HCT116 (cell line): ENCODE data around the gene CHRNA4.

ENCODE experiments used
- JUND ChIP-seq: IDR thresholded peaks from 2 replicates; pipeline ENCODE4 v1.6.1; 2012
- POLR2A ChIP-seq: IDR thresholded peaks from 2 replicates; pipeline ENCODE4 v1.7.0; 2011; ENCODE audit warnings: borderline replicate concordance; ENCODE audit not compliant: insufficient read depth, insufficient read length; ENCODE audit errors: extremely low read depth

DNA sequence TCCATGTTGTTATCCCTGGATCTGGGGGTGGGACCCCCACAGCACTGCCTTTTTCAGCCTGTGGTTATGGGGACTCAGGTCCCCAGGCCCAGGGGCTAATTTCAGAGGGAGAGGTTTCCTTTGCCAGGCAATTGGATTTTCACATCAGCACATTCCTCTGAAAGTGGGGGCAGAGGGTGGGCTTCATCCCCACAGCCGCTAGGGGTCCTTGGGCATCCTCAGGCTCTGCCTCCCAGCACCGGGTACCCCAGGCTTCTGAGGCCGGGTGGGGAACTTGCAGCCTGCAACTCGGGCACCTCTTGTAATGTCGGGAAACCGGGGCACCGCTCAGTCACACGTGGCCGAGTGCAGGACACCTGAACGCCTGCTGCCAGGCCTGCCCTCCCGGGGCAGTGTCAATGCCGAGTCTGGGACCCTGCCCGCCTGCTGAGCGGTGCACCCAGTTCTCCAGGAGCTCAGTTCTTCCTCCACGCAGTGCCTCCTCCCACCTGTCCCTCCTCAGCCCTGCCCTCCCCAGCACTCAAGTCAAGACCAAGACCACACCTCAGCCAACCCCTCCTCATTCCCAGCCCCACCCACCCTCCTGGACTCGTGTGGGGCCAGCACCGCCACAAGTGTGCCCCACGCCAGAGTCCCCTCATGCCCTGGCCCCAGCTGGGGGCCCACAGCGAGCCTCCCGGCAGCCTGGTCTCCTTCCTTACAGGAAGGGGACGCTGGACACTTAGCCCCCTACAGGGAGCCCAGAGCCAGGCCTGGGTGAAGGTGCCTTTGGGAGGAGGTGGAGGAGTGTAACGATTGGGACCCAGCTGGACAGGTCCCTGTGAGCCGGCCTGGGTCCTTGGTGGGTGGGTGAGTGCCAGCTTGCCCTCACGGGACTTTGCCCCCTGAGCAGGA, 8.8 kb upstream of the CHRNA4 start:
- TF ChIP-seq JUND (no peak), POLR2A (no peak)
